Parathyroid adenoma (tissue), 2 donors: ENCODE measurements around the gene NCEH1.

Experiments
- H2AFZ ChIP-seq: fragments of 300-600 bp; sonication (generic); one replicate; pipeline ENCODE4 v1.7.0; 2017; ENCODE audit warnings: antibody characterized with exemption, mild to moderate bottlenecking
- H3K27ac ChIP-seq: fragments of 300-600 bp; sonication (generic); one replicate; pipeline ENCODE4 v1.7.0; 2017
- H3K27me3 ChIP-seq: fragments of 300-600 bp; sonication (generic); one replicate; pipeline ENCODE4 v1.7.0; 2017; ENCODE audit warnings: low read length; ENCODE audit not compliant: control insufficient read depth, insufficient read depth
- H3K36me3 ChIP-seq: fragments of 300-600 bp; sonication (generic); one replicate; pipeline ENCODE4 v1.7.0; 2017; ENCODE audit warnings: low read length; ENCODE audit not compliant: control insufficient read depth, insufficient read depth
- H3K4me1 ChIP-seq: fragments of 300-600 bp; sonication (generic); one replicate; pipeline ENCODE4 v1.7.0; 2017; ENCODE audit warnings: control low read depth
- H3K4me2 ChIP-seq: fragments of 300-600 bp; sonication (generic); one replicate; pipeline ENCODE4 v1.7.0; 2017; ENCODE audit warnings: low read length
- H3K4me3 ChIP-seq: fragments of 300-600 bp; sonication (generic); one replicate; pipeline ENCODE4 v1.7.0; 2017; ENCODE audit warnings: low read depth, low read length
- H3K79me2 ChIP-seq: fragments of 300-600 bp; sonication (generic); one replicate; pipeline ENCODE4 v1.7.0; 2017; ENCODE audit warnings: control low read depth
- H3K9ac ChIP-seq: fragments of 300-600 bp; sonication (generic); one replicate; pipeline ENCODE4 v1.7.0; 2017; ENCODE audit warnings: mild to moderate bottlenecking
- H3K9me3 ChIP-seq: fragments of 300-600 bp; sonication (generic); one replicate; pipeline ENCODE4 v1.7.0; 2017; ENCODE audit warnings: low read length; ENCODE audit not compliant: control insufficient read depth
- CTCF ChIP-seq: fragments of 300-600 bp; sonication (generic); IDR thresholded peaks from one replicate; pipeline ENCODE4 v1.7.0; 2017; ENCODE audit warnings: antibody characterized with exemption, mild to moderate bottlenecking
- donor health status: primary hyperparathyroidism.

Gene NCEH1

DNA sequence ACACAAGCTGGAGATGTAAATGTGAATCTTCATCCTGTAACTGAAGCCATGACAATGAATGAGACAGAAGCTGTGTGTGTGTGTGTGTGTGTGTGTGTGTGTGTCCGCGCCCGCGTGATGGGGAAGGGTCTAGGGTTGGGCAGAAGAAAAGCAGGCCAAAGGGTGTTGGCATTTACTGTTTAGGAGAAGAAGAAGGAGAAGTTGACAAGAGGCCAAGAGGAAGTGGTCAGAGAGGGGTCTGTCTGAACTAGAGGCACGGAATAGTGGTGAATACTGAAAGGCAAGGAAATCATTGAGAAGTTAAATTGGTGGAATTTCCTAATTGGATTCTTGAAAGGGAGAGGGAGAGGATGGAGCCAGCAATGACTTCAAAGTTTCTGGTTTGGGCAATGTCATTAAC, 5.6 kb upstream of the NCEH1 start:
- Histone ChIP-seq H2AFZ (no peak overlapping the region), H3K9me3 (no peaks in the 10 kb centered on the region), H3K4me2 (no peak overlapping the region), H3K4me1 (no peaks in the 10 kb centered on the region), H3K27ac (no peak overlapping the region), H3K9ac (no peak overlapping the region), H3K4me3 (no peak overlapping the region), H3K79me2 (peaks cover 2% of the 10 kb centered on the region), H3K27me3 (no peaks in the 10 kb centered on the region), H3K36me3 (no peaks in the 10 kb centered on the region)
- TF ChIP-seq CTCF: no peak

GRCh38 chr3:172713316-172713715, 2.4 kb upstream of the NCEH1 start:
- peaks cover 13% of the 10 kb centered on the region for H3K79me2 ChIP-seq
- no peak overlapping the region for H3K4me3 ChIP-seq
- no peaks in the 10 kb centered on the region for H3K36me3 ChIP-seq
- H3K4me2 ChIP-seq: no peak overlapping the region
- H3K9me3 ChIP-seq: no peaks in the 10 kb centered on the region
- H3K27ac ChIP-seq: no peak overlapping the region
- no peaks in the 10 kb centered on the region for H3K4me1 ChIP-seq
- H2AFZ ChIP-seq: no peak overlapping the region
- H3K9ac ChIP-seq: no peak overlapping the region
- TF ChIP-seq CTCF: no peak
- no peaks in the 10 kb centered on the region for H3K27me3 ChIP-seq

- TF ChIP-seq CTCF: no peak
- Histone ChIP-seq H3K36me3 (no peaks in the 10 kb centered on the region), H3K79me2 (peaks cover 15% of the 10 kb centered on the region), H3K27ac (peak overlapping the region; percentile 77), H3K9ac (no peak overlapping the region), H3K27me3 (no peaks in the 10 kb centered on the region), H3K4me2 (peak overlapping the region; percentile 90), H3K9me3 (no peaks in the 10 kb centered on the region), H2AFZ (peak overlapping the region; percentile 94), H3K4me1 (no peaks in the 10 kb centered on the region), H3K4me3 (peak overlapping the region; percentile 98)
These were observed 558 bp upstream of the NCEH1 start for GRCh38 chr3:172711454-172711795.

DNA sequence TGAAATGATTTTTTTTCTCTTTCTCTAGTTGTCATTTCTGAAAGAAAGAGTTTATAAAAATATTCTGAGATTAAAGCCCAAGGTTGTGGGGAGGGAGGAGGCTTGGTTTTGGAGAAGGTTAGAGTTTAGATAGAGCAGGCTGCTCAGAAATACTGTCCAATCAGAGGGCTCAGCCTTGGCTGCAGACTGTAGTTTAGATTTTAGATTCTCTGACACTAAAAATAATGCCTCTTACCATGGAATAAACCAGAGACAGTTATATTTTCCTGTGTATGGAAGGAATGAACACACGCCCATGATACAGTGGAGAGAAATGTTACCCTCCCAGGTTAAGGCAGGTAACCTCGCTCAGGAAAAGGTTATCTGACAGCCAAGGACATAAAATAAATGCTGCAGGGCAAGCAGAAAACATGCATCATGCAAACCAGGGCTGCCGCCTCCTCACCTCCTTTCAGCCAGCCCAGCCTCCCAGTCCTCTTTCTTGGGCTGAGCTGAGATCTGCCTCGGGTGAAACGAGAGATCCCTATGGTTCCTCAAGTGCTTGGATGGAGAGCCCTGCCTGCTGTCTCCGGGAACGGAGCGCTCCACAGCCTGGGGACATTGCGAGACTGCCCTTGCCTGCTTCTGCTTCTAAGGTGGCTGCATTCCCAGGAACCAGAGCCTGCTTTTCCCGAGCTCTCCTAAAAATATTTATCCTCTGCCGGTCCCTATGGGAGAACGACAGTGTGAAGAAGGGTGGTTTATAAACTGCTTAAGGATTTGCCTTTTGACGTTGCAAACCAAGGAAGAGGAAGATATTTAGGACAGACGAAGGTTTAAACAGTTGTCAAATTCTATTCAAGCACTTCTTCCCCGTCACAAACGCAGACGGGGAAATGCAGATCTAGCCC, 848 bp downstream of the NCEH1 start:
- Histone ChIP-seq H3K9ac (peak overlapping the region; percentile 57), H3K79me2 (peaks cover 18% of the 10 kb centered on the region), H2AFZ (peak overlapping the region; percentile 94), H3K9me3 (no peaks in the 10 kb centered on the region), H3K4me3 (peak overlapping the region; percentile 98), H3K36me3 (no peaks in the 10 kb centered on the region), H3K4me2 (peak overlapping the region; percentile 90), H3K27ac (peak overlapping the region; percentile 77), H3K27me3 (no peaks in the 10 kb centered on the region), H3K4me1 (no peaks in the 10 kb centered on the region)
- TF ChIP-seq CTCF: no peak
